ENCODE measurements around the gene FAM193B.

FAM193B gene

DNA sequence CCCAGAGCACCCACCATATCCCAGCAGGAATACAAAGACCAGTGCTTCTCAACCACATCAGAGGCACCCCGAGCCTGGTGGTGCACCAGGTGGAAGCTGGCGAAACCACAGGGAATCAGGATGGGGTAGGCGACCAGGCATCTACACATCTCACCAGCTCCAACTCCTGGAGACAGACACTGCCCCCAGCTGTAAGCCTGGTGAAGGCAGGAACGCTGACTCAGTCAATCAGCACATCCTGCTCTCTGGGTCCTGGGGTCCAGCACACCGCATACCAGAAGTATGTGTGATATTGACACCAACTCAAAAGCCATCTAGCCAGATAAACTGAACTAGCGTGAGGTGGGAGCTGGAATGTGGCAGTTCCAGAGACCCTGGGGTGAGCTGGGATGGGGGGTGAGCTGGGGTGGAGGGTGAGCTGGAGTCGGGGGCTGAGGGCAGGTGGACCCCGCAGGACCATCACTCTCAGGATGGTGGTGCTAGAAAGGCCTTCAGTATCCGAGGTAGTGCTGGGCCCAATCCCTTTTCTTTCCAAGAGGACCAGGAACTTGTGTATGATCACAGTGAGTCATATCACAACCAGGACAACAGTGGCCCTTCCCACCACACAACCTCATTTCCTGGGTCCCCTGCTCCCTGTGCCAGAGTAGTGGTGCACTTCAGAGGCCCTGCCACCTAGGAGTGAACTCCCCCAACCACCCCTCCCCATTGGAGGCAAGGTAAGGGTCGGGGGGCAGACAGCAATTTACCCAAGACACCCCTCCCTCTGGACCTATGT lies 83.4 kb downstream of the FAM193B start:
- no peak for DNase-seq (ENCODE audit: low read depth, low spot score)
